HG02981 (cell line): ENCODE measurements around the gene ELF1.
"Not testable (repeated sequence)": the region's sequence is repeated elsewhere in the genome, so short reads cannot be mapped to it uniquely, and the experiment has no call there.

Experiments
- ATAC-seq: cut with Tn5 transposase; IDR thresholded peaks from one replicate; pipeline ENCODE4 v1.9.1; 2021; ENCODE audit warnings: mild to moderate bottlenecking, moderate library complexity; ENCODE audit not compliant: unreplicated experiment

The ELF1 gene

GRCh38 chr13:40946485-40946884 is 72.6 kb downstream of the ELF1 start:
- no peak for ATAC-seq

- no peak for ATAC-seq
These were observed 76.0 kb downstream of the ELF1 start for GRCh38 chr13:40943073-40943472.

- no peak for ATAC-seq
These were observed 77.5 kb downstream of the ELF1 start for GRCh38 chr13:40941581-40941980.

GRCh38 chr13:40940841-40941240 is 78.3 kb downstream of the ELF1 start:
- ATAC-seq, result no peak

GRCh38 chr13:40933508-40934204 is 85.5 kb downstream of the ELF1 start:
- ATAC-seq, result no peak

GRCh38 chr13:40932252-40932651 is 86.9 kb downstream of the ELF1 start:
- ATAC-seq, result no peak

GRCh38 chr13:40931719-40932118 is 87.4 kb downstream of the ELF1 start:
- no peak for ATAC-seq

GRCh38 chr13:40929883-40930282 is 89.2 kb downstream of the ELF1 start:
- not testable (repeated sequence) for ATAC-seq

GRCh38 chr13:40928980-40929379 is 90.1 kb downstream of the ELF1 start:
- ATAC-seq, result no peak

- ATAC-seq, result no peak
These were observed 91.2 kb downstream of the ELF1 start for GRCh38 chr13:40927929-40928328.

- no peak for ATAC-seq
These were observed 95.2 kb downstream of the ELF1 start for GRCh38 chr13:40923867-40924266.

GRCh38 chr13:40922437-40923040 is 96.6 kb downstream of the ELF1 start:
- ATAC-seq, result no peak

GRCh38 chr13:40920826-40921225 is 98.3 kb downstream of the ELF1 start:
- no peak for ATAC-seq

- ATAC-seq, result not testable (repeated sequence)
These were observed 99.2 kb downstream of the ELF1 start for GRCh38 chr13:40919901-40920300.

GRCh38 chr13:40916207-40916998 is 102.7 kb downstream of the ELF1 start:
- ATAC-seq, result no peak

- not testable (repeated sequence) for ATAC-seq
These were observed 104.3 kb downstream of the ELF1 start for GRCh38 chr13:40914863-40915262.

GRCh38 chr13:40911341-40911740 is 107.8 kb downstream of the ELF1 start:
- no peak for ATAC-seq

GRCh38 chr13:40910324-40911050 is 108.6 kb downstream of the ELF1 start:
- peak; percentile 53 for ATAC-seq

GRCh38 chr13:40909541-40910200 is 109.4 kb downstream of the ELF1 start:
- not testable (repeated sequence) for ATAC-seq

- no peak for ATAC-seq
These were observed 110.6 kb downstream of the ELF1 start for GRCh38 chr13:40908546-40908945.

GRCh38 chr13:40901032-40901431 is 118.1 kb downstream of the ELF1 start:
- ATAC-seq, result not testable (repeated sequence)
